Measurements from ENCODE around the gene HMX3.
"Not testable (repeated sequence)": the region's sequence is repeated elsewhere in the genome, so short reads cannot be mapped to it uniquely, and the experiment has no call there.

Gene HMX3

GRCh38 chr10:123148414-123149161 lies 12.8 kb downstream of the HMX3 start:
- DNase-seq (ENCODE audit: low read depth), result no peak

- DNase-seq (ENCODE audit: low read depth), result no peak
Measured at GRCh38 chr10:123149162-123149567, 13.4 kb downstream of the HMX3 start.

GRCh38 chr10:123149568-123150270 lies 13.9 kb downstream of the HMX3 start:
- no peak for DNase-seq (ENCODE audit: low read depth)

- peak; percentile 56 for DNase-seq (ENCODE audit: low read depth)
Measured at GRCh38 chr10:123150271-123150985, 14.7 kb downstream of the HMX3 start.

- DNase-seq (ENCODE audit: low read depth), result no peak
Measured at GRCh38 chr10:123150986-123151736, 15.4 kb downstream of the HMX3 start.

- DNase-seq (ENCODE audit: low read depth), result no peak
Measured at GRCh38 chr10:123151737-123152135, 16.0 kb downstream of the HMX3 start.

GRCh38 chr10:123153486-123154091 lies 17.8 kb downstream of the HMX3 start:
- DNase-seq (ENCODE audit: low read depth), result no peak

GRCh38 chr10:123154092-123154710 lies 18.4 kb downstream of the HMX3 start, which contains the start of gene BUB3:
TSS of gene BUB3 (plus strand) at chr10:123154402. CDS start at chr10:123154918, 516 bp downstream.
- peak; percentile 94 for DNase-seq (ENCODE audit: low read depth)

- DNase-seq (ENCODE audit: low read depth), result no peak
Measured at GRCh38 chr10:123154711-123155505, 19.1 kb downstream of the HMX3 start.

GRCh38 chr10:123156078-123156477 lies 20.3 kb downstream of the HMX3 start:
- no peak for DNase-seq (ENCODE audit: low read depth)

- no peak for DNase-seq (ENCODE audit: low read depth)
Measured at GRCh38 chr10:123157210-123157609, 21.4 kb downstream of the HMX3 start.

- no peak for DNase-seq (ENCODE audit: low read depth)
Measured at GRCh38 chr10:123158682-123159081, 22.9 kb downstream of the HMX3 start.

GRCh38 chr10:123160311-123160980 lies 24.7 kb downstream of the HMX3 start:
- no peak for DNase-seq (ENCODE audit: low read depth)

- no peak for DNase-seq (ENCODE audit: low read depth)
Measured at GRCh38 chr10:123164319-123164718, 28.5 kb downstream of the HMX3 start.

- DNase-seq (ENCODE audit: low read depth), result no peak
Measured at GRCh38 chr10:123165445-123166072, 29.8 kb downstream of the HMX3 start.

GRCh38 chr10:123166618-123167017 lies 30.8 kb downstream of the HMX3 start:
- DNase-seq (ENCODE audit: low read depth), result no peak

GRCh38 chr10:123170961-123171360 lies 35.2 kb downstream of the HMX3 start:
- DNase-seq (ENCODE audit: low read depth), result no peak

- DNase-seq (ENCODE audit: low read depth), result not testable (repeated sequence)
Measured at GRCh38 chr10:123171616-123172015, 35.8 kb downstream of the HMX3 start.
